Measurements from ENCODE around the gene BCAS1. TPM values are rescaled to one million over a fixed set of nuclear protein-coding genes. Genes with fewer than 3 reads are reported as not detected.

BCAS1 gene
- total RNA-seq, 2 experiments from 2014 or later: 0.16 to 0.19 TPM

GRCh38 chr20:53944796-53945195, 125.6 kb downstream of the BCAS1 start:
- no peaks in the 10 kb centered on the region for H4K20me1 ChIP-seq (ENCODE audit: insufficient read depth, low read length)
- POLR2A ChIA-PET: interaction anchor here (0.6 kb wide), 1 partner anchor 69 kb away, joined by 3 read pairs; no protein-coding TSS in a partner anchor
- no peaks in the 10 kb centered on the region for H3K36me3 ChIP-seq (ENCODE audit: insufficient read depth, low read length)
- no peaks in the 10 kb centered on the region for H3K79me2 ChIP-seq (ENCODE audit: insufficient read depth, low read depth, low read length)
- no peak for DNase-seq (ENCODE audit: low spot score)
- CTCF ChIA-PET (ENCODE audit: unreplicated experiment): interaction anchor here (1.1 kb wide), 1 partner anchor 11 kb away, joined by 4 read pairs; no protein-coding TSS in a partner anchor
- no peak overlapping the region for H3K4me3 ChIP-seq (ENCODE audit: low read depth, low read length, poor library complexity, severe bottlenecking)
- intact Hi-C loops (cut with micrococcal nuclease; ENCODE audit: unreplicated experiment): loop anchor here (5.0 to 10.0 kb wide), 3 partner anchors 207 to 720 kb away; partner anchors contain the start of gene PFDN4
- H2AFZ ChIP-seq (ENCODE audit: low read length): no peak overlapping the region
- no peaks in the 10 kb centered on the region for H3K9me3 ChIP-seq (ENCODE audit: low read length)
- no peak overlapping the region for H3K27ac ChIP-seq (ENCODE audit: low read depth, low read length, poor library complexity, severe bottlenecking)
- no peak overlapping the region for H3K4me2 ChIP-seq (ENCODE audit: low read length)
- H3K4me1 ChIP-seq (ENCODE audit: insufficient read depth, low read length, poor library complexity, severe bottlenecking): peaks cover 46% of the 10 kb centered on the region
- no peaks in the 10 kb centered on the region for H3K9me2 ChIP-seq (ENCODE audit: insufficient read depth, low read length)
- TF ChIP-seq CTCF (conservative IDR thresholded peaks at IDR 0.05; ENCODE audit: low read length): no peak
- no peak for TF ChIP-seq EZH2phosphoT487 (IDR thresholded peaks at IDR 0.05; ENCODE audit: borderline replicate concordance, low read depth, low read length)
- BruUV-seq (replicated peaks): no TSS peak

- no peaks in the 10 kb centered on the region for H3K9me2 ChIP-seq (ENCODE audit: insufficient read depth, low read length)
- peaks cover 54% of the 10 kb centered on the region for H3K4me1 ChIP-seq (ENCODE audit: insufficient read depth, low read length, poor library complexity, severe bottlenecking)
- CTCF ChIA-PET (ENCODE audit: unreplicated experiment): interaction anchor here (0.5 to 1.1 kb wide), 2 partner anchors 12 to 413 kb away, joined by 4 read pairs; no protein-coding TSS in a partner anchor
- H3K36me3 ChIP-seq (ENCODE audit: insufficient read depth, low read length): no peaks in the 10 kb centered on the region
- POLR2A ChIA-PET: interaction anchor here (0.6 kb wide), 1 partner anchor 73 kb away, joined by 3 read pairs; no protein-coding TSS in a partner anchor
- TF ChIP-seq CTCF (conservative IDR thresholded peaks at IDR 0.05; ENCODE audit: low read length): peak; percentile 87
- TF ChIP-seq EZH2phosphoT487 (IDR thresholded peaks at IDR 0.05; ENCODE audit: borderline replicate concordance, low read depth, low read length): no peak
- BruUV-seq (replicated peaks): no TSS peak
- DNase-seq (ENCODE audit: low spot score): peak; percentile 66
- H2AFZ ChIP-seq (ENCODE audit: low read length): no peak overlapping the region
- intact Hi-C loops (cut with micrococcal nuclease; ENCODE audit: unreplicated experiment): loop anchor here (1.0 to 10.0 kb wide), 4 partner anchors 206 to 719 kb away; partner anchors contain the start of gene PFDN4
- H3K9me3 ChIP-seq (ENCODE audit: low read length): no peaks in the 10 kb centered on the region
- peak overlapping the region; percentile 43 for H3K4me2 ChIP-seq (ENCODE audit: low read length)
- H3K27ac ChIP-seq (ENCODE audit: low read depth, low read length, poor library complexity, severe bottlenecking): no peak overlapping the region
- H3K4me3 ChIP-seq (ENCODE audit: low read depth, low read length, poor library complexity, severe bottlenecking): no peak overlapping the region
- no peaks in the 10 kb centered on the region for H3K79me2 ChIP-seq (ENCODE audit: insufficient read depth, low read depth, low read length)
- H4K20me1 ChIP-seq (ENCODE audit: insufficient read depth, low read length): no peaks in the 10 kb centered on the region
Observed at GRCh38 chr20:53943522-53944291, 126.7 kb downstream of the BCAS1 start.
